GDM1 (cell line): ENCODE measurements around the gene PACRG.

ENCODE experiments used
- DNase-seq: peaks from one replicate; lab custom pipeline; 2025; lab: John Stamatoyannopoulos, UW

PACRG gene

GRCh38 chr6:162778603-162779002 is 50.8 kb downstream of the PACRG start:
- DNase-seq, result no peak

- no peak for DNase-seq
Observed at GRCh38 chr6:162785632-162786242, 58.0 kb downstream of the PACRG start.

GRCh38 chr6:162798546-162799266 is 70.9 kb downstream of the PACRG start:
- no peak for DNase-seq

GRCh38 chr6:162814426-162814973 is 86.7 kb downstream of the PACRG start:
- no peak for DNase-seq

- no peak for DNase-seq
Observed at GRCh38 chr6:162817196-162817595, 89.4 kb downstream of the PACRG start.

GRCh38 chr6:162819284-162819683 is 91.5 kb downstream of the PACRG start:
- DNase-seq, result no peak

- no peak for DNase-seq
Observed at GRCh38 chr6:162821102-162821501, 93.3 kb downstream of the PACRG start.

GRCh38 chr6:162825597-162825996 is 97.8 kb downstream of the PACRG start:
- no peak for DNase-seq

GRCh38 chr6:162829013-162829742 is 101.4 kb downstream of the PACRG start:
- DNase-seq, result no peak

GRCh38 chr6:162833776-162834175 is 106.0 kb downstream of the PACRG start:
- no peak for DNase-seq

GRCh38 chr6:162845972-162846371 is 118.2 kb downstream of the PACRG start:
- no peak for DNase-seq

- DNase-seq, result no peak
Observed at GRCh38 chr6:162846723-162847122, 118.9 kb downstream of the PACRG start.

- DNase-seq, result no peak
Observed at GRCh38 chr6:162849269-162849668, 121.5 kb downstream of the PACRG start.

GRCh38 chr6:162852192-162852591 is 124.4 kb downstream of the PACRG start:
- DNase-seq, result no peak

- DNase-seq, result no peak
Observed at GRCh38 chr6:162852840-162853577, 125.2 kb downstream of the PACRG start.

GRCh38 chr6:162854228-162854627 is 126.5 kb downstream of the PACRG start:
- DNase-seq, result no peak

- no peak for DNase-seq
Observed at GRCh38 chr6:162854734-162855191, 127.0 kb downstream of the PACRG start.

GRCh38 chr6:162856885-162857284 is 129.1 kb downstream of the PACRG start:
- DNase-seq, result no peak

GRCh38 chr6:162857326-162857725 is 129.6 kb downstream of the PACRG start:
- no peak for DNase-seq

GRCh38 chr6:162862462-162862861 is 134.7 kb downstream of the PACRG start:
- no peak for DNase-seq

- no peak for DNase-seq
Observed at GRCh38 chr6:162862941-162863340, 135.2 kb downstream of the PACRG start.

- DNase-seq, result no peak
Observed at GRCh38 chr6:162863821-162864220, 136.0 kb downstream of the PACRG start.
